Motor neuron (in vitro differentiated cells): ENCODE data around the gene SLC47A2. TPM values are rescaled to one million over a fixed set of nuclear protein-coding genes. Genes with fewer than 3 reads are reported as not detected.
A peak's percentile ranks its signal among the peaks of the same experiment; 100 is the strongest.
"Not testable (repeated sequence)": the region's sequence is repeated elsewhere in the genome, so short reads cannot be mapped to it uniquely, and the experiment has no call there.

Source experiments
- ATAC-seq, 8 experiments: fragments of 200-7000 bp; cut with Tn5 transposase; replicated peaks in 6 of 8; 2 replicates each; pipeline ENCODE4 v1.8.0; 2021; ENCODE audit warnings: mild to moderate bottlenecking in 8 of 8, moderate library complexity in 8 of 8
- H3K27ac ChIP-seq, 2 donors: fragments of 250-450 bp; sonication (Bioruptor Pico); 2 replicates each; pipeline ENCODE4 v1.9.0; 2021; ENCODE audit warnings: antibody characterized with exemption in 2 of 2, mild to moderate bottlenecking in 2 of 2, moderate library complexity in 1 of 2
- H3K4me1 ChIP-seq, 2 donors: fragments of 250-450 bp; sonication (Bioruptor Pico); replicated peaks in 1 of 2; 2 replicates each; pipeline ENCODE4 v1.6.1; 2021; ENCODE audit warnings: antibody characterized with exemption in 2 of 2, mild to moderate bottlenecking in 2 of 2, moderate library complexity in 1 of 2
- H3K4me3 ChIP-seq, 5 donors: fragments of 250-450 bp; sonication (Bioruptor Pico); 2 replicates each; pipeline ENCODE4 v1.9.0; 2021; ENCODE audit warnings: antibody characterized with exemption in 5 of 5, mild to moderate bottlenecking in 5 of 5, moderate library complexity in 4 of 5
- WGBS, 10 experiments: fragments of 450-650 bp; shearing (Covaris generic); methylation state at CpG; one replicate each; pipeline ENCODE4 v1.0.0; 2022; 5-methylcytosine and 5-hydroxymethylcytosine counted together
- in situ Hi-C, 9 experiments: fragments of 400-800 bp; cut with MboI; loops; one replicate each; pipeline ENCODE4 v1.15.0; 2021; ENCODE audit warnings: low sequenced_read_pairs in 9 of 9, low pct_unique_long_range_greater_than_20kb in 2 of 9; ENCODE audit not compliant: unreplicated experiment in 9 of 9
- total RNA-seq, 8 experiments: library from RNA; unstranded; fragments of 300-600 nt; gene quantifications; 2 replicates each; pipeline versions ENCODE4 v1.2.3 to v1.2.4, GENCODE V29; 2022

SLC47A2 gene
- total RNA-seq, 8 experiments from 2014 or later, result 0.29 to 2.2 (median 0.60) TPM

- in situ Hi-C loops, result no loop called here
- no peak for ATAC-seq
- 77 to 100% (median 93%) methylated on average over 1 to 3 of the region's 11 CpGs; no CpG with 5 or more reads in 5 of the 10 experiments for WGBS, 10 experiments
- no peak overlapping the region for H3K4me3 ChIP-seq
- H3K27ac ChIP-seq, result no peak overlapping the region
- H3K4me1 ChIP-seq, result peaks cover 21 to 25% of the 10 kb centered on the region in 2 donors
These were observed 8.6 kb downstream of the SLC47A2 start for GRCh38 chr17:19707728-19708221.

GRCh38 chr17:19706791-19707727, 9.3 kb downstream of the SLC47A2 start:
- no peak overlapping the region for H3K27ac ChIP-seq
- in situ Hi-C loops, result no loop called here
- no peak overlapping the region for H3K4me3 ChIP-seq
- no peak for ATAC-seq
- H3K4me1 ChIP-seq, result peaks cover 26 to 32% of the 10 kb centered on the region in 2 donors
- 68 to 100% (median 88%) methylated on average over 1 to 5 of the region's 12 CpGs; no CpG with 5 or more reads in 6 of the 10 experiments for WGBS, 10 experiments

GRCh38 chr17:19705771-19706770, 10.3 kb downstream of the SLC47A2 start:
- Histone ChIP-seq H3K4me1 (peaks cover 27 to 33% of the 10 kb centered on the region in 2 donors), H3K4me3 (no peak overlapping the region), H3K27ac (no peak overlapping the region)
- in situ Hi-C loops, result no loop called here
- ATAC-seq, result peak in 1 of 8 experiments; percentile 5
- 53 to 100% (median 68%) methylated on average over 1 to 6 of the region's 22 CpGs; no CpG with 5 or more reads in 3 of the 10 experiments for WGBS, 10 experiments

GRCh38 chr17:19705201-19705600, 11.2 kb downstream of the SLC47A2 start:
- H3K4me1 ChIP-seq, result peaks cover 27 to 33% of the 10 kb centered on the region in 2 donors
- ATAC-seq, result peak in 1 of 8 experiments; percentile 13
- no peak overlapping the region for H3K4me3 ChIP-seq
- in situ Hi-C loops, result no loop called here
- no peak overlapping the region for H3K27ac ChIP-seq
- WGBS, 10 experiments, result 67 to 100% (median 87%) methylated on average over 1 to 7 of the region's 13 CpGs; no CpG with 5 or more reads in 4 of the 10 experiments

GRCh38 chr17:19703828-19704613, 12.4 kb downstream of the SLC47A2 start:
- no peak overlapping the region for H3K27ac ChIP-seq
- ATAC-seq, result peak in 5 of 8 experiments; percentile 36 to 54 (median 53)

GRCh38 chr17:19703106-19703827, 13.1 kb downstream of the SLC47A2 start:
- no peak overlapping the region for H3K27ac ChIP-seq
- WGBS, 10 experiments, result 30 to 90% (median 63%) methylated on average over 1 to 4 of the region's 10 CpGs; no CpG with 5 or more reads in 6 of the 10 experiments
- ATAC-seq, result peak in 4 of 8 experiments; percentile 24 to 39 (median 33)
- peaks cover 27 to 33% of the 10 kb centered on the region in 2 donors for H3K4me1 ChIP-seq
- H3K4me3 ChIP-seq, result no peak overlapping the region
- in situ Hi-C loops, result no loop called here

More at GRCh38 chr17:19703828-19704613, 12.4 kb downstream of the SLC47A2 start:
- in situ Hi-C loops, result no loop called here
- H3K4me3 ChIP-seq, result no peak overlapping the region
- 65 to 100% (median 90%) methylated on average over 2 of the region's 17 CpGs; no CpG with 5 or more reads in 7 of the 10 experiments for WGBS, 10 experiments
- peaks cover 27 to 33% of the 10 kb centered on the region in 2 donors for H3K4me1 ChIP-seq

- 17 to 89% (median 46%) methylated on average over 1 to 4 of the region's 4 CpGs; no CpG with 5 or more reads in 2 of the 10 experiments for WGBS, 10 experiments
- peaks cover 27 to 32% of the 10 kb centered on the region in 2 donors for H3K4me1 ChIP-seq
- no peak overlapping the region for H3K4me3 ChIP-seq
- in situ Hi-C loops, result no loop called here
- peak in 3 of 8 experiments; percentile 37 to 50 (median 44) for ATAC-seq
- no peak overlapping the region for H3K27ac ChIP-seq
These were observed 14.2 kb downstream of the SLC47A2 start for GRCh38 chr17:19702217-19702641.

- Histone ChIP-seq H3K27ac (no peak overlapping the region), H3K4me1 (no peaks in the 10 kb centered on the region), H3K4me3 (no peak overlapping the region)
- 69 to 100% (median 93%) methylated on average over 1 to 2 of the region's 2 CpGs; no CpG with 5 or more reads in 1 of the 10 experiments for WGBS, 10 experiments
- ATAC-seq, result no peak
- in situ Hi-C loops, result no loop called here
These were observed 29.8 kb downstream of the SLC47A2 start for GRCh38 chr17:19686400-19687090.

GRCh38 chr17:19684909-19685580, 31.3 kb downstream of the SLC47A2 start:
- 60 to 100% (median 98%) methylated on average over 1 to 3 of the region's 32 CpGs; no CpG with 5 or more reads in 4 of the 10 experiments for WGBS, 10 experiments
- H3K4me3 ChIP-seq, H3K27ac ChIP-seq, in situ Hi-C loops, ATAC-seq, H3K4me1 ChIP-seq: not testable (repeated sequence)

- Histone ChIP-seq H3K4me1 (no peaks in the 10 kb centered on the region), H3K4me3 (no peak overlapping the region), H3K27ac (no peak overlapping the region)
- ATAC-seq, result no peak
- in situ Hi-C loops, result no loop called here
- WGBS, 10 experiments, result 43 to 100% (median 83%) methylated on average over 1 to 2 of the region's 2 CpGs; no CpG with 5 or more reads in 3 of the 10 experiments
These were observed 33.3 kb downstream of the SLC47A2 start for GRCh38 chr17:19683117-19683516.
